CD4-positive, alpha-beta T cell treated with Interleukin-4 for 1 hour (primary cell): ENCODE results near the gene DPY19L2.
"Not testable (repeated sequence)": the region's sequence is repeated elsewhere in the genome, so short reads cannot be mapped to it uniquely, and the experiment has no call there.

Source experiments
- DNase-seq, 2 donors: peaks; one replicate each; pipeline ENCODE4 v3.0.0-alpha.2; 2020 to 2022

The DPY19L2 gene

GRCh38 chr12:63658501-63658900 is 9.8 kb downstream of the DPY19L2 start:
- not testable (repeated sequence) for DNase-seq

- not testable (repeated sequence) for DNase-seq
Observed at GRCh38 chr12:63656407-63656806, 11.9 kb downstream of the DPY19L2 start.

DNA sequence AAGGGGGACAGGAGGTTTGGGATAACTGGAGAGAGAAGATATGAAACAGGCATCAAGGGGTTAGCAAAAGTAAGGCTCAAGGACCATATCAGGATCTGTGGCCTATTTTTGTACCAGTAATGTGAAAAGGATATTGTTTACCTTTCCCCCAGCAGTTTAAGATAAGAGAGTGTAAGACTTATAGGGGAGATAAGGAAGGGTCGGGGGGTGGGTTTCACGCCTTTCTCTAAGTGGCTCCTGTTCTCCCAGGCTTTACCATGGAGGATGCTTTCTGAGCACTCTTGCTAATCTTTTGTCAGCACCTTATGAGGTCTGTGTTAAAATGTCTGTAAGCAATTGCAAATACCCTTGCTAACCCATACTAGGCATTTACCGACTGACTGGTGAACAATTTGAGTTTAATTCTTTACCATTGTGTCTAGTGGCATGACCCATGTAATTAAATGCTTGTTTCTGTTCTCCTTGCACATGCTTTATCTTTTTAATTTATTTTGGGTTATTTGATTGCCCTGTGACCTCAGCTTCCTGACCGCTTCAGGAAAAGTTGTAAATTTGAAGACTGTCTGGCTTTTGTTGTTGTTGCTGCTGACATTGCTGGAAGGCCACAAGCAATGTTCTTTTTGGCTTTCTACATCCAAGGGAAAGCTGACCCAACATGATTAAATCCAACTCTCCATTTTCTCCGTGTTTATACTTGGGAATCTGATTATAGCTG is 12.6 kb downstream of the DPY19L2 start:
- not testable (repeated sequence) for DNase-seq

DNA sequence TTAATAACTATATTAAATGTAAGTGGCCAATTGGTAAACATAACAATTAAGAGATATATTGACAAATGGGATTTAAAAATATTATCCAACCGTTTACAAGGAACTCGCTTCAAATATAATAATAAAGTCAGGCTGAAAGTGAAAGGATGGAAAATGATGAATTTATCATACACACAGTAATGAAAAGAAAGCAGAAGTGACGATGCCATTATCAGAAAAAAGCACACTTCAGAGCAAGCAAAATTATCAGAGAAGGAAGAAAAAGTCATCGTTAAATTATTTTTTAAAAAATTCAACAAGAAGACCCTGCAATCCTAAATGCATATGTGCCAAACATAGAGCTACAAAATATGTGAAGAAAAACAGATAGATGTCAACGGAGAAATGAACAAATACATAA is 13.8 kb downstream of the DPY19L2 start:
- not testable (repeated sequence) for DNase-seq

DNA sequence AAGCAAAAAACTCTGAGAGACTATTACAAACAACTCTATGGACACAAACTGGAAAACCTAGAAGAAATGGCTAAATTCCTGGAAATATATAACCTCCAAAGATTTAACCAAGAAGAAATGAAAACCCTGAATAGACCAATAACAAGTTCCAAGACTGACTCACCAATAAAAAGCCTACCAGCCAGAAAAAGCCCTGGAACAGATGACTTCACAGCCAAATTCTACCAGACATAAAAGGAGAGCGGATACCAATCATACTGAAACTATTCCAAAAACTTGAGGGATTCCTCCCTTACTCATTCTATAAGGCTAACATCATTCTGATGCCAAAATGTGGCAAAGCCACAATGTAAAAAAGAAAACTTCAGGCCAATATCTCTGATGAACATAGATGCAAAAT is 18.8 kb downstream of the DPY19L2 start:
- DNase-seq, result not testable (repeated sequence)

- not testable (repeated sequence) for DNase-seq
Observed at GRCh38 chr12:63643381-63644140, 24.7 kb downstream of the DPY19L2 start.

- DNase-seq, result not testable (repeated sequence)
Observed at GRCh38 chr12:63624258-63624657, 44.0 kb downstream of the DPY19L2 start.

DNA sequence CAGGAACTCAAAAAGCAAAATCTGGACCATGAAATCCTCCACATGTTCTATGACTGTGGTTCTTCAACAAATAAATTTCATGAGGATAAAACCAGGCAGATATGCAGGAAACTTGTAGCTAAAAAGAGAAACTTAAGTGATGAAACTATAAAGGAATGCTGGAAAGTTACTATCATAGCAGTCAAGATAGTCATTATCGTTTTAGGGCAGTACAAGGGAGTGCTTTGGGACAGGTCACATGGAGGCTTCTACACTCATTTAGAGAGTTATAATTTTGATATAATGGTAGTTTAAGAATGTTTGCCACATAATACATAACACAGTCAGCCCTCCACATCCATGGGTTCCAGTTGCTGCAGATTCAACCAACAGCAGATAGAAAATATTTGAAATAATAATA is 52.7 kb downstream of the DPY19L2 start:
- DNase-seq, result not testable (repeated sequence)

- not testable (repeated sequence) for DNase-seq
Observed at GRCh38 chr12:63611285-63611684, 57.0 kb downstream of the DPY19L2 start.

DNA sequence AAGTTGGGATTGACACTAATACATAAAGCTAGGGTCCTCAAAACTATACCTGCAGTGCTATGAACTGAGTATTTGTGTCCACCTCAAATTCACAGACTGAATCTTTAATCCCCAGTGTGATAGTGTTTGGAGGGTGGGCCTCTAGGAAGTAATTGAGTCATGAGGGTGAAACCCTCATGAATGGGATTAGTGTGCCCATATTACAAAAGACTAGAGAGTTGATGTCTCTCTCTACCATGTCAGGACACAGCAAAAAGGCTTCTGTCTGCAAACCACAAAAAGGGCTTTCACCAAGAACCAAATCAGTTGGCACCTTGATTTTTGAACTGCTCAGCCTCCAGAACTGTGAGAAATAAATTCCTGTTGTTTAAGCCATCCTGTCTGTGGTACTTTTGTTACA is 59.0 kb downstream of the DPY19L2 start:
- DNase-seq, result not testable (repeated sequence)

GRCh38 chr12:63604985-63605384 is 63.3 kb downstream of the DPY19L2 start:
- not testable (repeated sequence) for DNase-seq

GRCh38 chr12:63594828-63595227 is 73.5 kb downstream of the DPY19L2 start:
- not testable (repeated sequence) for DNase-seq

GRCh38 chr12:63584426-63584825 is 83.9 kb downstream of the DPY19L2 start:
- DNase-seq, result not testable (repeated sequence)

DNA sequence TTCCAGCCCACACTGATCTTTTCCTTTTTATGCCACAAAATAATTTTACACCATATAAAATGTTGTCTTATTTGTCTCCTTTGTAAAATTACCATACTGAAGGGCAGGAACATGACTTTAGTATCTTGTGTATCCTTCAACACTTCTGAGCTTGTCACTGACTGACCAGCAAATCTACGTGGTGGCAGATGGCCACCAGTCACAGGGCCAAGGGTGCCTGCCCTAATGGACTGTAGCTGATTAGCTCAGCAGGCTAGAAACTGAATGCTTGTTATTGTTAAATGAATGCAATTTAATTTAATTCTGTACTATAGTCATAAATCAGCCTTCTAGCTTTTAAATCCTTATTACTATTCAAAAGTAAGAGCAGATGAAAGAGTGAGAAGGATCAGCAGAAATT is 85.0 kb downstream of the DPY19L2 start:
- DNase-seq, result not testable (repeated sequence)

DNA sequence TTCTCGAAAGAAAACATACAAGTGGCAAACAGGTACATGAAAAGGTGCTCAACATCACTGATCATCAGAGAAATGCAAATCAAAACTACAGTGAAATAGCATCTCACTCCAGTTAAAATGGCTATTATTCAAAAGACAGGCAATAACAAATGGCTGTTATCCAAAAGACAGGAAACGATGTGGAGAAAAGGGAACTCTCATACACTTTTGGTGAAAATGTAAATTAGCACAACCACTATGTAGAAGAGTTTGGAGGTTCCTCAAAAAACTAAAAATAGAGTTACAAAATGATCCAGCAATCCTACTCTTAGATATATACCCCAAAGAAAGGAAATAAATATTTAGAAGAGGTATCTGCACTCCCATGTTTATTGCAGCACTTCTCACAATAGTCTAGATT is 90.7 kb downstream of the DPY19L2 start:
- not testable (repeated sequence) for DNase-seq

DNA sequence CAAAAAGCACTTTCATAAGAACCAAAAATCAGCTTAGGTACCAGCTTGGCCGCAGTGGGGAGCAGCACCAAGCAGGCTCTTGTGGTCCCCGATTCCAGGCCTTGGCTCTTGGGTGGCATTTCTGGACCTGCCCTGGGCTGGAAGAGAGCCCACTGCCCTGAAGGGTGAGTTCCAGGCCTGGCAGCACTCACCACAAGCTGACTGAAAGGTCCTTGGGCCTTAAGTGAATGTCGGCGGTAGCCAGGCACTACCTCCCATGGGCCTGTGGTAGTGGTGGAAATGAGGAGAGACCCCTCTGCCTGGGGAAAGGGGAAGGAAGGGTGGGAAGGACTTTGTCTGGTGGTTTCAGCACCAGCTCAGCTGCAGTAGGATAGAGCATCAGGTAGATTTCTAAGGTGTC is 96.3 kb downstream of the DPY19L2 start:
- DNase-seq, result not testable (repeated sequence)

- DNase-seq, result not testable (repeated sequence)
Observed at GRCh38 chr12:63558445-63558844, 109.8 kb downstream of the DPY19L2 start.

GRCh38 chr12:63551397-63551796 is 116.9 kb downstream of the DPY19L2 start:
- not testable (repeated sequence) for DNase-seq

DNA sequence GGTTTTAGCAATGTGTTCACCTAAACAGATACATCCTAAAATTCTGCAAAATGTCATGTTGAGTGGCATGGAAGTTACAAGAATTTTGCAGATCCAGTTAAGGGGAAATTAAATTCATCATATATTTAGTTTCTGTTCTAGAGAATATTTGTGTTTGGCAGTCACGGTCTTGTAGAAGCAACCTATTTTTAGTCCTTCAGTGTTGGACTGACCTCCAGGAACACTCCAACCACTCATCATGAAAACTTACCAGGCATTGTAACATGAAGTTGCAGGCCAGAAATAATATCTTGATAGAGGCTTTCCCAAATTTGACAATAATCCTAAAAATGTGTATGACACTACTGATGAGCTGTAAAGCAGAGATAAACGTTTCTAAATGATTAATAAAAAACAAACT is 119.3 kb downstream of the DPY19L2 start:
- DNase-seq, result not testable (repeated sequence)

- DNase-seq, result not testable (repeated sequence)
Observed at GRCh38 chr12:63545298-63545916, 122.9 kb downstream of the DPY19L2 start.

- not testable (repeated sequence) for DNase-seq
Observed at GRCh38 chr12:63538656-63539055, 129.6 kb downstream of the DPY19L2 start.

GRCh38 chr12:63537838-63538237 is 130.5 kb downstream of the DPY19L2 start:
- DNase-seq, result not testable (repeated sequence)

- DNase-seq, result not testable (repeated sequence)
Observed at GRCh38 chr12:63529641-63530040, 138.7 kb downstream of the DPY19L2 start.

DNA sequence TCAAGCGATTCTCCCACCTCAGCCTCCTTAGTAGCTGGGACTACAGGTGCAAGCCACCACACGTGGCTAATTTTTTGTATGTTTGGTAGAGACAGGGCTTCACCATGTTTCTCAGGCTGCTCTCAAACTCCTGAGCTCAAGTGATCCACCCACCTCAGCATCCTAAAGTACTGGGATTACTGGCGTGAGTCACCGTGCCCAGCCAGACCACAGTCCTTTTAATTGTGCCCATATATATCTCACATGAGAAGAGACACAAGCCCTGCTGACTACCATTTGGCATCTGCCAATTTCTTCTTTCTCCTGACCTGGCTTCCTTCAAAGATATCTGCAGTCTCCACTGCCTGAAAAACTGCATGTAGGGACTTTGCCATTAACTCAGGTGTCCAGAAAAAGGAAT is 142.5 kb downstream of the DPY19L2 start:
- DNase-seq, result no peak
